Stimulated activated CD4-positive, alpha-beta T cell treated with anti-CD3 and anti-CD28 coated beads, Interleukin-4, amount 100 ng/mL, for 48 hours (primary cell): ENCODE measurements around the gene ALDH3B1.
A peak's percentile ranks its signal among the peaks of the same experiment; 100 is the strongest.

Experiments used
- DNase-seq, 2 donors: peaks; one replicate each; pipeline ENCODE4 v3.0.0-alpha.2; 2020; ENCODE audit warnings: low read depth in 2 of 2

The ALDH3B1 gene

GRCh38 chr11:67997475-67997921, 12.6 kb upstream of the ALDH3B1 start:
- DNase-seq, result no peak

- DNase-seq, result no peak
Observed at GRCh38 chr11:67998150-67999045, 11.7 kb upstream of the ALDH3B1 start.

- DNase-seq, result no peak
Observed at GRCh38 chr11:67999201-67999629, 10.9 kb upstream of the ALDH3B1 start.

- no peak for DNase-seq
Observed at GRCh38 chr11:67999704-68000103, 10.4 kb upstream of the ALDH3B1 start.

GRCh38 chr11:68002575-68002937, 7.6 kb upstream of the ALDH3B1 start:
- DNase-seq, result no peak

GRCh38 chr11:68002938-68003845, 6.9 kb upstream of the ALDH3B1 start:
- DNase-seq, result peak; percentile 26 to 29

- peak; percentile 69 to 81 for DNase-seq
Observed at GRCh38 chr11:68003846-68004550, 6.1 kb upstream of the ALDH3B1 start, which contains the start of gene UNC93B1. Gene UNC93B1 (minus strand): TSS chr11:68004097. CDS start chr11:68004043, 54 bp downstream.

GRCh38 chr11:68004551-68005335, 5.4 kb upstream of the ALDH3B1 start:
- DNase-seq, result no peak

GRCh38 chr11:68006606-68007166, 3.4 kb upstream of the ALDH3B1 start:
- no peak for DNase-seq

- no peak for DNase-seq
Observed at GRCh38 chr11:68007498-68008380, 2.4 kb upstream of the ALDH3B1 start.

GRCh38 chr11:68008381-68009337, 1.5 kb upstream of the ALDH3B1 start:
- DNase-seq, result no peak

GRCh38 chr11:68009391-68010089, 587 bp upstream of the ALDH3B1 start:
- DNase-seq, result no peak

GRCh38 chr11:68011051-68011943, 1.2 kb downstream of the ALDH3B1 start:
- DNase-seq, result no peak

GRCh38 chr11:68012044-68012842, 2.1 kb downstream of the ALDH3B1 start:
- no peak for DNase-seq

- no peak for DNase-seq
Observed at GRCh38 chr11:68012843-68013610, 2.9 kb downstream of the ALDH3B1 start.
